H1 (cell line): Measurements from ENCODE around the gene DAPK1. TPM values are rescaled to one million over a fixed set of nuclear protein-coding genes. Genes with fewer than 3 reads are reported as not detected.

Source experiments
- CTCF ChIA-PET: fragments of 300-600 bp; sonication (Branson Sonifier 250); formaldehyde crosslinking; loops from one replicate; lab custom pipeline; 2021; ENCODE audit not compliant: partially characterized antibody; lab: Charles Lee
- POLR2A ChIA-PET: fragments of 300-600 bp; sonication (Branson Sonifier 250); formaldehyde crosslinking; loops from one replicate; lab custom pipeline; 2021; ENCODE audit warnings: inconsistent platforms; ENCODE audit not compliant: partially characterized antibody; lab: Charles Lee
- DNase-seq, 2 experiments: peaks; one replicate each; pipeline versions ENCODE4 v3.0.0 to v3.0.0-alpha.2; 2010 to 2022; ENCODE audit warnings: low spot score in 2 of 2, low read depth in 1 of 2, mixed read lengths in 1 of 2
- FAIRE-seq: peaks from 2 replicates; lab custom pipeline; 2011; peaks lifted over from hg19 to GRCh38; lab: Jason Lieb, UNC
- H2AFZ ChIP-seq: 2 replicates; pipeline ENCODE4 v1.8.1; 2012; ENCODE audit warnings: low read length, inconsistent platforms
- H2AK5ac ChIP-seq: 2 replicates; pipeline ENCODE4 v1.6.1; 2013; ENCODE audit warnings: low read depth, low read length
- H2BK120ac ChIP-seq: replicated peaks from 2 replicates; pipeline ENCODE3; 2013; ENCODE audit warnings: low read depth, low read length, inconsistent platforms
- H2BK12ac ChIP-seq: 2 replicates; pipeline ENCODE4 v1.6.1; 2013; ENCODE audit warnings: low read depth, low read length
- H2BK15ac ChIP-seq: 2 replicates; pipeline ENCODE4 v1.6.1; 2013; ENCODE audit warnings: low read length
- H2BK20ac ChIP-seq: 2 replicates; pipeline ENCODE4 v1.6.1; 2013; ENCODE audit warnings: low read length
- H2BK5ac ChIP-seq: 2 replicates; pipeline ENCODE4 v1.6.1; 2013; ENCODE audit warnings: low read depth, low read length
- H3K14ac ChIP-seq: 2 replicates; pipeline ENCODE4 v1.6.1; 2013; ENCODE audit warnings: inconsistent platforms; ENCODE audit not compliant: insufficient read length
- H3K18ac ChIP-seq: 2 replicates; pipeline ENCODE4 v1.6.1; 2013; ENCODE audit warnings: low read length; ENCODE audit errors: extremely low read depth
- H3K23ac ChIP-seq: 2 replicates; pipeline ENCODE4 v1.6.1; 2013; ENCODE audit warnings: inconsistent platforms; ENCODE audit not compliant: insufficient read length
- H3K23me2 ChIP-seq: 2 replicates; pipeline ENCODE4 v1.6.1; 2013; ENCODE audit warnings: low read depth, low read length
- H3K27ac ChIP-seq: 2 replicates; pipeline ENCODE4 v1.6.1; 2011; ENCODE audit warnings: low read depth, low read length, inconsistent platforms
- H3K27me3 ChIP-seq, 4 experiments: replicated peaks in 1 of 4; 1 replicate in 1 of 4; 2 replicates in 3 of 4; pipeline versions ENCODE4 v1.6.1 to v1.8.1; 2011 to 2013; ENCODE audit warnings: low read length in 3 of 4, mild to moderate bottlenecking in 3 of 4, inconsistent platforms in 2 of 4, mixed read lengths in 2 of 4, moderate library complexity in 1 of 4; ENCODE audit not compliant: control insufficient read depth in 3 of 4, insufficient read depth in 3 of 4; ENCODE audit errors: extremely low read depth in 1 of 4
- H3K36me3 ChIP-seq, 4 experiments: 2 replicates each; pipeline versions ENCODE4 v1.6.1 to v1.8.1; 2011 to 2013; ENCODE audit warnings: mild to moderate bottlenecking in 4 of 4, low read length in 3 of 4, moderate library complexity in 2 of 4, control low read depth in 1 of 4, inconsistent platforms in 1 of 4; ENCODE audit not compliant: insufficient read depth in 4 of 4, control insufficient read depth in 2 of 4
- H3K4ac ChIP-seq: replicated peaks from 2 replicates; pipeline ENCODE3; 2013; ENCODE audit warnings: low read length, low read depth, mixed read lengths, inconsistent platforms; ENCODE audit not compliant: insufficient read length
- H3K4me1 ChIP-seq, 4 experiments: replicated peaks in 1 of 4; 1 replicate in 1 of 4; 2 replicates in 3 of 4; pipeline versions ENCODE4 v1.6.1 to v1.8.1; 2011 to 2013; ENCODE audit warnings: low read length in 3 of 4, inconsistent platforms in 2 of 4, mixed read lengths in 1 of 4; ENCODE audit not compliant: insufficient read depth in 4 of 4, control insufficient read depth in 3 of 4
- H3K4me2 ChIP-seq, 2 experiments: 2 replicates each; pipeline versions ENCODE4 v1.6.1 to v1.8.1; 2011 to 2013; ENCODE audit warnings: low read depth in 2 of 2, low read length in 2 of 2, control low read depth in 1 of 2, inconsistent platforms in 1 of 2, mild to moderate bottlenecking in 1 of 2; ENCODE audit not compliant: insufficient read depth in 1 of 2
- H3K4me3 ChIP-seq, 4 experiments: fragments of 200-600, 300-600 bp in 1 of 4; sonication (generic), shearing (Covaris generic), sonication (Bioruptor Twin) in 1 of 4; 2 replicates each; pipeline versions ENCODE4 v1.5.1 to v1.8.1; 2011 to 2016; ENCODE audit warnings: low read length in 4 of 4, low read depth in 3 of 4, control low read depth in 2 of 4, inconsistent platforms in 2 of 4, mild to moderate bottlenecking in 2 of 4, mixed read lengths in 1 of 4, moderate library complexity in 1 of 4; ENCODE audit not compliant: insufficient read depth in 2 of 4; ENCODE audit errors: extremely low read depth in 1 of 4
- H3K56ac ChIP-seq: replicated peaks from 2 replicates; pipeline ENCODE3; 2013; ENCODE audit warnings: low read depth, mild to moderate bottlenecking, mixed read lengths, low read length, inconsistent platforms; ENCODE audit not compliant: insufficient read length
- H3K79me1 ChIP-seq: 2 replicates; pipeline ENCODE4 v1.6.1; 2013; ENCODE audit warnings: low read depth, low read length, control low read depth
- H3K79me2 ChIP-seq, 2 experiments: 2 replicates each; pipeline versions ENCODE4 v1.6.1 to v1.8.1; 2012 to 2013; ENCODE audit warnings: low read length in 2 of 2, mild to moderate bottlenecking in 2 of 2, inconsistent platforms in 1 of 2; ENCODE audit not compliant: insufficient read depth in 2 of 2, control insufficient read depth in 1 of 2
- H3K9ac ChIP-seq, 4 experiments: replicated peaks in 1 of 4; 1 replicate in 1 of 4; 2 replicates in 3 of 4; pipeline versions ENCODE4 v1.6.1 to v1.8.1; 2011 to 2013; ENCODE audit warnings: low read depth in 3 of 4, low read length in 3 of 4, control low read depth in 2 of 4, mild to moderate bottlenecking in 2 of 4, moderate library complexity in 2 of 4, inconsistent platforms in 1 of 4; ENCODE audit errors: extremely low read depth in 1 of 4
- H3K9me3 ChIP-seq, 2 experiments: 2 replicates each; pipeline versions ENCODE4 v1.6.1 to v1.8.1; 2012 to 2013; ENCODE audit warnings: mild to moderate bottlenecking in 2 of 2, moderate library complexity in 2 of 2, control low read depth in 1 of 2, inconsistent platforms in 1 of 2, low read depth in 1 of 2, low read length in 1 of 2, mixed read lengths in 1 of 2; ENCODE audit not compliant: insufficient read depth in 2 of 2
- H4K20me1 ChIP-seq, 2 experiments: replicated peaks in 1 of 2; 2 replicates each; pipeline versions ENCODE3 to v1.8.1; 2011 to 2013; ENCODE audit warnings: inconsistent platforms in 2 of 2, low read length in 2 of 2, mild to moderate bottlenecking in 1 of 2; ENCODE audit not compliant: insufficient read depth in 2 of 2, control insufficient read depth in 1 of 2
- H4K5ac ChIP-seq: 2 replicates; pipeline ENCODE4 v1.6.1; 2013; ENCODE audit warnings: low read length, low read depth, mixed read lengths, inconsistent platforms; ENCODE audit not compliant: insufficient read length
- H4K8ac ChIP-seq: 2 replicates; pipeline ENCODE4 v1.8.0; 2013; ENCODE audit warnings: mild to moderate bottlenecking, moderate library complexity, low read length, inconsistent platforms; ENCODE audit not compliant: insufficient read depth; ENCODE audit errors: extremely low read depth
- H4K91ac ChIP-seq: replicated peaks from 2 replicates; pipeline ENCODE3; 2013; ENCODE audit warnings: low read length, mixed read lengths, inconsistent platforms; ENCODE audit not compliant: insufficient read length
- ATF2 ChIP-seq: IDR thresholded peaks from 2 replicates; pipeline ENCODE4 v1.6.1; 2012; ENCODE audit warnings: low read length, inconsistent platforms
- BRCA1 ChIP-seq: IDR thresholded peaks from 2 replicates; pipeline ENCODE4 v1.6.1; 2012; ENCODE audit warnings: low read depth, low read length, improper control_type of control experiment
- GABPA ChIP-seq: IDR thresholded peaks from 2 replicates; pipeline ENCODE4 v1.6.1; 2011; ENCODE audit warnings: mild to moderate bottlenecking, low read length, moderate library complexity, borderline replicate concordance; ENCODE audit not compliant: insufficient read depth
- KDM4A ChIP-seq: IDR thresholded peaks from one replicate; pipeline ENCODE4 v1.7.1; 2012; ENCODE audit warnings: low read depth, mild to moderate bottlenecking, moderate library complexity, low read length, inconsistent platforms; ENCODE audit not compliant: severe bottlenecking
- NANOG ChIP-seq: IDR thresholded peaks from 2 replicates; pipeline ENCODE4 v1.6.1; 2011; ENCODE audit warnings: low read length, low read depth, mild to moderate bottlenecking, inconsistent platforms; ENCODE audit not compliant: insufficient read depth, poor library complexity, severe bottlenecking
- POLR2A ChIP-seq, 2 experiments: IDR thresholded peaks; 1 replicate in 1 of 2; 2 replicates in 1 of 2; pipeline ENCODE4 v1.6.1; 2011; ENCODE audit warnings: low read depth in 2 of 2, low read length in 2 of 2, mild to moderate bottlenecking in 2 of 2; ENCODE audit errors: control extremely low read depth in 1 of 2
- RXRA ChIP-seq: IDR thresholded peaks from 2 replicates; pipeline ENCODE4 v1.6.1; 2011; ENCODE audit warnings: low read depth, mild to moderate bottlenecking, low read length, moderate library complexity; ENCODE audit not compliant: insufficient read depth
- SAP30 ChIP-seq: fragments of 300-600 bp; sonication (generic); IDR thresholded peaks from 2 replicates; pipeline ENCODE4 v1.7.1; 2012; ENCODE audit warnings: low read length, moderate library complexity, mild to moderate bottlenecking, inconsistent platforms; ENCODE audit not compliant: insufficient read depth, insufficient replicate concordance
- SP4 ChIP-seq: IDR thresholded peaks from 2 replicates; pipeline ENCODE4 v1.6.1; 2012; ENCODE audit warnings: low read length, inconsistent platforms
- TAF1 ChIP-seq: IDR thresholded peaks from 2 replicates; pipeline ENCODE4 v1.6.1; 2011; ENCODE audit warnings: mild to moderate bottlenecking, low read depth, low read length
- WGBS, 2 experiments: shearing (Covaris generic) in 1 of 2; methylation state at CpG; one replicate each; pipeline versions ENCODE4 v1.1.6 to v1.1.7; 2013 to 2015; ENCODE audit warnings: low lambda C conversion rate in 2 of 2, mixed read lengths in 2 of 2, inconsistent platforms in 1 of 2, low coverage in 1 of 2, missing lambda C conversion rate in 1 of 2; ENCODE audit not compliant: insufficient replicate concordance in 2 of 2, insufficient coverage in 1 of 2, insufficient read length in 1 of 2; ENCODE audit errors: extremely low coverage in 1 of 2, missing lambda C conversion rate in 1 of 2; 5-methylcytosine and 5-hydroxymethylcytosine counted together
- polyA plus RNA-seq, 7 experiments: library from polyadenylated mRNA; depleted of rRNA in 3 of 7; stranded (reverse) in 5 of 7; unstranded in 2 of 7; fragments of >200 nt in 5 of 7; fragments of 200-250 nt in 2 of 7; gene quantifications; 1 replicate in 5 of 7; 2 replicates in 1 of 7; 4 replicates in 1 of 7; pipeline versions ENCODE4 v1.2.1 to v1.2.3, GENCODE V29; 2011 to 2013; ENCODE audit warnings: missing spikeins in 2 of 7, mixed read lengths in 2 of 7
- total RNA-seq: library from RNA; stranded (reverse); fragmentation: NEBNext Ultra II Directional; extraction: Animal tissue kit (Norgen Biotek cat#: 25700); gene quantifications from 2 replicates; pipeline ENCODE4 v1.2.1, GENCODE V29; 2021

Gene DAPK1
- total and polyA plus RNA-seq, 2 of the 8 experiments (the other 6 are each of a cell fraction or from before 2014, with no cell fraction given) = 62.4 to 131 TPM

GRCh38 chr9:87497080-87497603 is 525 bp upstream of the DAPK1 start:
- Histone ChIP-seq H2BK120ac (peak overlapping the region; percentile 38), H3K4me3 (peak overlapping the region; percentile 65 to 83 (median 76)), H3K9me3 (no peaks in the 10 kb centered on the region), H4K8ac (no peak overlapping the region; the same call in 1 of the 2 replicates), H4K91ac (peak overlapping the region; percentile 41), H4K5ac (peak overlapping the region; percentile 83), H2BK12ac (no peak overlapping the region), H4K20me1 (peaks cover 5 to 7% of the 10 kb centered on the region in 2 experiments), H3K79me2 (peaks cover 6 to 47% of the 10 kb centered on the region in 2 experiments), H2BK15ac (no peak overlapping the region), H3K4me1 (peaks cover 0 to 2% (median 0%) of the 10 kb centered on the region in 4 experiments; a peak in 1 of 7 replicates), H3K4me2 (peak overlapping the region; percentile 84 to 97), H3K4ac (no peak overlapping the region), H2BK20ac (no peak overlapping the region), H3K9ac (peak overlapping the region in 2 of 4 experiments; percentile 72; a peak in 3 of 7 replicates), H3K27ac (no peak overlapping the region), H3K23ac (no peak overlapping the region), H2AK5ac (no peak overlapping the region), H3K14ac (no peak overlapping the region), H3K56ac (no peak overlapping the region), H3K18ac (peak overlapping the region; percentile 81; the same call in 1 of the 2 replicates), H3K79me1 (peaks cover 2% of the 10 kb centered on the region; the same call in 1 of the 2 replicates), H3K36me3 (peaks cover 0 to 8% (median 0%) of the 10 kb centered on the region in 4 experiments; a peak in 2 of 8 replicates), H2BK5ac (peak overlapping the region; percentile 73; the same call in 1 of the 2 replicates), H2AFZ (peak overlapping the region; percentile 70; the same call in 1 of the 2 replicates), H3K27me3 (no peaks in the 10 kb centered on the region; a peak in 1 of 7 replicates), H3K23me2 (peaks cover 15% of the 10 kb centered on the region)
- 23% methylated on average over 15 of the region's 15 CpGs; no CpG with 5 or more reads in 1 of the 2 experiments for WGBS, 2 experiments
- POLR2A ChIA-PET = interaction anchor here (0.8 to 2.9 kb wide), 14 partner anchors 11 to 159 kb away, joined by 3 to 18 read pairs (median 4); no protein-coding TSS in a partner anchor
- peak; percentile 28 for FAIRE-seq
- CTCF ChIA-PET = interaction anchor here (0.6 to 2.7 kb wide), 21 partner anchors 10 to 171 kb away, joined by 3 to 12 read pairs (median 3); no protein-coding TSS in a partner anchor
- TF ChIP-seq RXRA (no peak), BRCA1 (no peak), TAF1 (no peak), GABPA (no peak), POLR2A (IDR thresholded peaks at IDR 0.05; ENCODE audit: control extremely low read depth in 1 of 2, low read depth in 2 of 2, low read length in 2 of 2) (no peak), NANOG (no peak), KDM4A (no peak), SAP30 (no peak), ATF2 (no peak), SP4 (no peak; the same call in 1 of the 2 replicates)
- DNase-seq = no peak
